WTC11 (cell line): Measurements from ENCODE around the gene CLEC12A. TPM values are rescaled to one million over a fixed set of nuclear protein-coding genes. Genes with fewer than 3 reads are reported as not detected.

Experiments
- ATAC-seq: fragments of 200-7000 bp; cut with Tn5 transposase; 2 replicates; pipeline ENCODE4 v1.10.0; 2021; ENCODE audit warnings: mild to moderate bottlenecking, moderate library complexity
- CTCF ChIA-PET: fragments of 300-600 bp; sonication (Branson Sonifier 250); formaldehyde crosslinking; loops from one replicate; lab custom pipeline; 2021; ENCODE audit warnings: antibody characterized with exemption; lab: Charles Lee
- POLR2A ChIA-PET: fragments of 350-600 bp; sonication (Branson Sonifier 250); formaldehyde crosslinking; loops from one replicate; lab custom pipeline; 2021; ENCODE audit warnings: antibody characterized with exemption; lab: Charles Lee
- DNase-seq: peaks from one replicate; pipeline ENCODE4 v3.0.0; 2021; ENCODE audit warnings: low spot score
- H3K27ac Mint-ChIP-seq: 2 replicates; pipeline ENCODE4 v1.8.0; 2021; ENCODE audit warnings: mixed read lengths
- H3K27me3 Mint-ChIP-seq: 2 replicates; pipeline ENCODE4 v1.8.0; 2021; ENCODE audit warnings: low read depth, mild to moderate bottlenecking, moderate library complexity, mixed read lengths
- H3K36me3 Mint-ChIP-seq: 2 replicates; pipeline ENCODE4 v1.8.0; 2021; ENCODE audit warnings: mixed read lengths
- H3K4me1 Mint-ChIP-seq: 2 replicates; pipeline ENCODE4 v1.8.0; 2022; ENCODE audit warnings: mixed read lengths
- H3K4me3 Mint-ChIP-seq: 2 replicates; pipeline ENCODE4 v1.8.0; 2021; ENCODE audit warnings: mild to moderate bottlenecking, moderate library complexity, mixed read lengths
- H3K9me3 Mint-ChIP-seq: 2 replicates; pipeline ENCODE4 v1.8.0; 2021; ENCODE audit warnings: mixed read lengths
- AFF4 ChIP-seq: sonication (generic); formaldehyde crosslinking; IDR thresholded peaks from 2 replicates; pipeline ENCODE4 v1.8.1; 2023; ENCODE audit warnings: mild to moderate bottlenecking, missing genetic modification reagents, borderline replicate concordance
- AR ChIP-seq: fragments of 250-450 bp; sonication (Bioruptor Pico); IDR thresholded peaks from 2 replicates; pipeline ENCODE4 v1.9.0; 2021; ENCODE audit warnings: mild to moderate bottlenecking
- ATF1 ChIP-seq: sonication (generic); formaldehyde crosslinking; IDR thresholded peaks from 2 replicates; pipeline ENCODE4 v1.8.1; 2023; ENCODE audit warnings: mild to moderate bottlenecking, moderate library complexity, missing genetic modification reagents
- ATF2 ChIP-seq: sonication (generic); formaldehyde crosslinking; IDR thresholded peaks from 2 replicates; pipeline ENCODE4 v1.8.1; 2022; ENCODE audit warnings: low read depth, missing genetic modification reagents, borderline replicate concordance
- ATF6 ChIP-seq: sonication (generic); formaldehyde crosslinking; IDR thresholded peaks from 2 replicates; pipeline ENCODE4 v1.8.1; 2023; ENCODE audit warnings: mild to moderate bottlenecking, missing genetic modification reagents
- CDX4 ChIP-seq: fragments of 250-450 bp; sonication (Bioruptor Pico); IDR thresholded peaks from 2 replicates; pipeline ENCODE4 v1.9.0; 2021; ENCODE audit warnings: moderate library complexity, mild to moderate bottlenecking, inconsistent platforms, borderline replicate concordance
- CTCF ChIP-seq: fragments of 200-600 bp; IDR thresholded peaks from 2 replicates; pipeline ENCODE4 v1.8.0; 2022; ENCODE audit warnings: antibody characterized with exemption
- E2F5 ChIP-seq: sonication (generic); formaldehyde crosslinking; IDR thresholded peaks from 2 replicates; pipeline ENCODE4 v1.8.1; 2022; ENCODE audit warnings: mild to moderate bottlenecking, moderate library complexity, missing genetic modification reagents
- EMX1 ChIP-seq: fragments of 250-450 bp; sonication (Bioruptor Pico); IDR thresholded peaks from 2 replicates; pipeline ENCODE4 v1.8.0; 2021; ENCODE audit warnings: mild to moderate bottlenecking
- NFATC4 ChIP-seq: fragments of 250-450 bp; sonication (Bioruptor Pico); IDR thresholded peaks from 2 replicates; pipeline ENCODE4 v1.9.0; 2021; ENCODE audit warnings: mild to moderate bottlenecking
- RORB ChIP-seq: fragments of 250-450 bp; sonication (Bioruptor Pico); IDR thresholded peaks from 2 replicates; pipeline ENCODE4 v1.9.0; 2021; ENCODE audit warnings: mild to moderate bottlenecking
- SOX15 ChIP-seq: fragments of 250-450 bp; sonication (Bioruptor Pico); IDR thresholded peaks from 2 replicates; pipeline ENCODE4 v1.9.0; 2021; ENCODE audit warnings: mild to moderate bottlenecking
- TEAD4 ChIP-seq: sonication (generic); formaldehyde crosslinking; IDR thresholded peaks from 2 replicates; pipeline ENCODE4 v1.8.0; 2022; ENCODE audit warnings: mild to moderate bottlenecking, missing genetic modification reagents
- ZBTB21 ChIP-seq: sonication (generic); formaldehyde crosslinking; IDR thresholded peaks from 2 replicates; pipeline ENCODE4 v1.8.1; 2023; ENCODE audit warnings: mild to moderate bottlenecking, missing genetic modification reagents, borderline replicate concordance
- ZNF263 ChIP-seq: sonication (generic); formaldehyde crosslinking; IDR thresholded peaks from 2 replicates; pipeline ENCODE4 v1.8.1; 2022; ENCODE audit warnings: low read depth, mild to moderate bottlenecking, moderate library complexity, missing genetic modification reagents
- ZNF532 ChIP-seq: fragments of 250-450 bp; sonication (Bioruptor Pico); IDR thresholded peaks from 2 replicates; pipeline ENCODE4 v1.9.0; 2021; ENCODE audit warnings: mild to moderate bottlenecking, borderline replicate concordance
- total RNA-seq: library from RNA; stranded (reverse); gene quantifications from 3 replicates; pipeline ENCODE4 v1.2.3, GENCODE V29; 2021

Gene CLEC12A
- total RNA-seq, 1 experiment from 2014 or later = not detected

GRCh38 chr12:10016881-10017280 is 45.7 kb downstream of the CLEC12A start:
- Mint-ChIP-seq H3K27ac (no peak overlapping the region; the same call in 1 of the 2 replicates), H3K4me1 (peaks cover 10% of the 10 kb centered on the region), H3K4me3 (no peak overlapping the region), H3K36me3 (no peaks in the 10 kb centered on the region), H3K27me3 (peaks cover 5% of the 10 kb centered on the region; the same call in 1 of the 2 replicates), H3K9me3 (peaks cover 4% of the 10 kb centered on the region; the same call in 1 of the 2 replicates)
- ChIA-PET CTCF (interaction anchor here (0.6 kb wide), 1 partner anchor 166 kb away, joined by 3 read pairs; no protein-coding TSS in a partner anchor), POLR2A (no interaction called here)
- ATAC-seq (no peak), DNase-seq (no peak)
- TF ChIP-seq CDX4 (no peak), TEAD4 (CRISPR knock-in tag) (no peak), E2F5 (CRISPR knock-in tag) (no peak), ZBTB21 (CRISPR knock-in tag) (no peak), AFF4 (CRISPR knock-in tag) (no peak), ZNF532 (CRISPR knock-in tag) (no peak), NFATC4 (CRISPR knock-in tag) (no peak), SOX15 (CRISPR knock-in tag) (no peak), ATF6 (CRISPR knock-in tag) (no peak)

- ChIA-PET CTCF (interaction anchor here (1.0 to 1.3 kb wide), 3 partner anchors 8 to 135 kb away, joined by 3 to 7 read pairs (median 3); no protein-coding TSS in a partner anchor), POLR2A (no interaction called here)
- H3K36me3 Mint-ChIP-seq = no peaks in the 10 kb centered on the region
- no peak overlapping the region for H3K4me3 Mint-ChIP-seq
- DNase-seq (no peak), ATAC-seq (no peak)
- H3K9me3 Mint-ChIP-seq = peaks cover 4% of the 10 kb centered on the region; the same call in 1 of the 2 replicates
- peaks cover 10% of the 10 kb centered on the region for H3K4me1 Mint-ChIP-seq
- peaks cover 5% of the 10 kb centered on the region; the same call in 1 of the 2 replicates for H3K27me3 Mint-ChIP-seq
- H3K27ac Mint-ChIP-seq = no peak overlapping the region
- no peak for TF ChIP-seq CTCF
- TF ChIP-seq ATF1 (CRISPR knock-in tag) = no peak
- TF ChIP-seq ATF2 = no peak
- TF ChIP-seq RORB (CRISPR knock-in tag) = no peak
- TF ChIP-seq AR = no peak
- TF ChIP-seq ZBTB21 (CRISPR knock-in tag) = no peak
- no peak for TF ChIP-seq ZNF263 (CRISPR knock-in tag)
- no peak for TF ChIP-seq EMX1 (CRISPR knock-in tag)
These were observed 47.2 kb downstream of the CLEC12A start for GRCh38 chr12:10018386-10018785.
